Body of pancreas (tissue), 4 donors: ENCODE data around the gene HECTD1. TPM values are rescaled to one million over a fixed set of nuclear protein-coding genes. Genes with fewer than 3 reads are reported as not detected.
A peak's percentile ranks its signal among the peaks of the same experiment; 100 is the strongest.
"Not testable (repeated sequence)": the region's sequence is repeated elsewhere in the genome, so short reads cannot be mapped to it uniquely, and the experiment has no call there.

ENCODE experiments used
- ATAC-seq: fragments of 150-250 bp; one replicate; pipeline ENCODE4 v1.9.1; 2016
- DNase-seq, 4 donors: peaks; one replicate each; pipeline ENCODE4 v3.0.0-alpha.2; 2019
- H3K27ac ChIP-seq, 4 donors: fragments of 200-600 bp; sonication (generic); 1 replicate in 3 of 4; 2 replicates in 1 of 4; pipeline versions ENCODE4 v1.5.1 to v1.6.1; 2016 to 2019; ENCODE audit warnings: mild to moderate bottlenecking in 1 of 4, mixed read lengths in 1 of 4, moderate library complexity in 1 of 4
- H3K27me3 ChIP-seq, 2 donors: fragments of 200-600 bp; sonication (generic); one replicate each; pipeline ENCODE4 v1.6.0; 2016; ENCODE audit warnings: mild to moderate bottlenecking in 1 of 2
- H3K36me3 ChIP-seq, 2 donors: fragments of 200-600 bp; sonication (generic); replicated peaks in 1 of 2; 2 replicates each; pipeline ENCODE4 v1.5.1; 2016; ENCODE audit warnings: low read depth in 2 of 2; ENCODE audit not compliant: insufficient read depth in 1 of 2
- H3K4me1 ChIP-seq: fragments of 200-600 bp; sonication (generic); one replicate; pipeline ENCODE4 v1.6.0; 2016
- H3K4me3 ChIP-seq, 2 donors: fragments of 200-600 bp; sonication (generic); 1 replicate in 1 of 2; 2 replicates in 1 of 2; pipeline ENCODE4 v1.5.1; 2016 to 2019
- H3K9me3 ChIP-seq, 3 donors: fragments of 200-600 bp; sonication (generic); 1 replicate in 2 of 3; 2 replicates in 1 of 3; pipeline ENCODE4 v1.5.1; 2016
- POLR2A ChIP-seq, 3 donors: fragments of 450-650 bp; IDR thresholded peaks; one replicate each; pipeline ENCODE4 v1.6.1; 2016; ENCODE audit warnings: antibody characterized with exemption in 3 of 3, mild to moderate bottlenecking in 2 of 3
- WGBS, 2 donors: methylation state at CpG; one replicate each; pipeline ENCODE4 v1.1.5; 2017; 5-methylcytosine and 5-hydroxymethylcytosine counted together
- intact Hi-C: fragments of 100-400 bp; cut with DNase I; formaldehyde crosslinking; loops from one replicate; pipeline ENCODE4 v1.15.1; 2023
- total RNA-seq, 2 donors: library from RNA; depleted of rRNA; stranded (reverse); fragments of >200 nt; gene quantifications; one replicate each; pipeline ENCODE4 v1.1.0, GENCODE V29; 2016
- TF ChIP-seq, protein P1 (sequence below), 7 experiments: fragments of 450-650 bp in 4 of 7; fragments of 200-600 bp in 3 of 7; sonication (generic) in 3 of 7; IDR thresholded peaks; one replicate each; pipeline ENCODE4 v1.5.1; 2016 to 2019; ENCODE audit warnings: antibody characterized with exemption in 7 of 7

The HECTD1 gene
- total RNA-seq, 2 donors from 2014 or later = 110 to 221 TPM

DNA sequence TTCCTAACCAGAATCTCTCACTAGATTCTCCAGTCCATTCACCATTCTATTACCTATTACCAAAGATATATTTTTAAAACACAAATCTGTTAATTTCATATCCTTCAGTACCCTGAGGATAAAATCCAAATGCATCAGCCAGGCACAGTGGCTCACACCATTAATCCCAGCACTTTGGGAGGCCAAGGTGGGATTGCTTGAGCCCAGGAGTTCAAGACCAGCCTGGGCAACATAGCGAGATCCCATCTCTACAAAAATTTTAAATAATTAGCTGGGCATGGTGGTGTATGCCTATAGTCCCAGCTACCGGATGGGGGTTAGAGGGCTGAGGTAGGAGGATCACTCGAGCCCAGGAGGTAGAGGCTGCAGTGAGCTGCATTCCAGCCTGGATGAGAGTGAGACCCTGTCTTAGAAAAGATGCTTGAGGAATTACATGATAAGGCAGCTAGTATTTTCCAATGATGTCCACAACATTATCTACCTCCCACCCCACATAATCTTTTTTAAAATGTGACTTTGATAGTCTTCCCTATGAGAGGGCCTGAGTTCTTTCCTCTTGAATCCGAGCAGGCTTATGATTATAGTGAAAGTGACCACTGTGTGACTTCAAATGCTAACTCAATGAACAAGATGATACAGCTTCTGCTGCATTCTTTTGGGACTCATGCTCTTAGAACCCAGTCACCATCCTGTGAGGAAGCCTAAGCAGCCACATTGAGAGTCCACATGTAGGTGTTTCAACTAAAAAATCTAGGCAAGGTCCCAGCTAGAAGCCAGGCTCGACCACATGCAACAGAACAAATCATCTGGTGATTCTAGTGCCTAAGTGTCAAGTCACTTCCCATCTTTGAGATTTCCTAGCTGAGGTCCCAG is 18.0 kb downstream of the HECTD1 start:
- Histone ChIP-seq H3K4me3 (no peak overlapping the region), H3K9me3 (no peaks in the 10 kb centered on the region), H3K27me3 (no peaks in the 10 kb centered on the region), H3K4me1 (peaks cover 2% of the 10 kb centered on the region), H3K27ac (no peak overlapping the region), H3K36me3 (no peaks in the 10 kb centered on the region)
- TF ChIP-seq POLR2A (IDR thresholded peaks at IDR 0.05) = no peak
- TF ChIP-seq, protein P1, sequence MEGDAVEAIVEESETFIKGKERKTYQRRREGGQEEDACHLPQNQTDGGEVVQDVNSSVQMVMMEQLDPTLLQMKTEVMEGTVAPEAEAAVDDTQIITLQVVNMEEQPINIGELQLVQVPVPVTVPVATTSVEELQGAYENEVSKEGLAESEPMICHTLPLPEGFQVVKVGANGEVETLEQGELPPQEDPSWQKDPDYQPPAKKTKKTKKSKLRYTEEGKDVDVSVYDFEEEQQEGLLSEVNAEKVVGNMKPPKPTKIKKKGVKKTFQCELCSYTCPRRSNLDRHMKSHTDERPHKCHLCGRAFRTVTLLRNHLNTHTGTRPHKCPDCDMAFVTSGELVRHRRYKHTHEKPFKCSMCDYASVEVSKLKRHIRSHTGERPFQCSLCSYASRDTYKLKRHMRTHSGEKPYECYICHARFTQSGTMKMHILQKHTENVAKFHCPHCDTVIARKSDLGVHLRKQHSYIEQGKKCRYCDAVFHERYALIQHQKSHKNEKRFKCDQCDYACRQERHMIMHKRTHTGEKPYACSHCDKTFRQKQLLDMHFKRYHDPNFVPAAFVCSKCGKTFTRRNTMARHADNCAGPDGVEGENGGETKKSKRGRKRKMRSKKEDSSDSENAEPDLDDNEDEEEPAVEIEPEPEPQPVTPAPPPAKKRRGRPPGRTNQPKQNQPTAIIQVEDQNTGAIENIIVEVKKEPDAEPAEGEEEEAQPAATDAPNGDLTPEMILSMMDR (IDR thresholded peaks at IDR 0.05) = no peak
- WGBS, 2 donors = 94 to 98% methylated on average over 5 of the region's 5 CpGs
- intact Hi-C loops = no loop called here
- no peak for DNase-seq
- ATAC-seq = no peak

DNA sequence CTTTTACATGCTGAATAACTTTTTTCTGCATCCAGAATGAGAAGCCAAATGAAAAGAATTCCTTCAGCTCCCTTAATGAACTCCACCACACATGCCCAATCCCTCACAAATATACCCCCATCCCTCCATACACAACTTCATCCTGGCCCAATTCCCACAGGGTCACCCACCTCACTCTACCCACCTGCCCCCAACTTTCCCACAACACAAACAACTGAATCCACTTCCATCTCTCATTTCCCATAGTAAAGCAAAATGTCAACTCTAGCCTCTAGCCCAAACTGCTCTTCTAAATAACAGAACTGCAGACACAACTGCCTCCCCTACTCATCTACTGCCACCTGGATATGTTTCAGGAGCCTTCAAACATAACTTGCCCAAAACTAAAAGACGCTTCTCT is 18.8 kb downstream of the HECTD1 start:
- no peak overlapping the region for H3K4me3 ChIP-seq
- DNase-seq (no peak), ATAC-seq (no peak)
- no peaks in the 10 kb centered on the region for H3K9me3 ChIP-seq
- intact Hi-C loops = no loop called here
- no peaks in the 10 kb centered on the region for H3K4me1 ChIP-seq
- no peaks in the 10 kb centered on the region for H3K36me3 ChIP-seq
- TF ChIP-seq POLR2A (IDR thresholded peaks at IDR 0.05) = no peak
- TF ChIP-seq, protein P1 (IDR thresholded peaks at IDR 0.05) = no peak
- H3K27ac ChIP-seq = no peak overlapping the region
- WGBS, 2 donors = 90 to 100% methylated on average over 1 of the region's 1 CpG
- no peaks in the 10 kb centered on the region for H3K27me3 ChIP-seq

DNA sequence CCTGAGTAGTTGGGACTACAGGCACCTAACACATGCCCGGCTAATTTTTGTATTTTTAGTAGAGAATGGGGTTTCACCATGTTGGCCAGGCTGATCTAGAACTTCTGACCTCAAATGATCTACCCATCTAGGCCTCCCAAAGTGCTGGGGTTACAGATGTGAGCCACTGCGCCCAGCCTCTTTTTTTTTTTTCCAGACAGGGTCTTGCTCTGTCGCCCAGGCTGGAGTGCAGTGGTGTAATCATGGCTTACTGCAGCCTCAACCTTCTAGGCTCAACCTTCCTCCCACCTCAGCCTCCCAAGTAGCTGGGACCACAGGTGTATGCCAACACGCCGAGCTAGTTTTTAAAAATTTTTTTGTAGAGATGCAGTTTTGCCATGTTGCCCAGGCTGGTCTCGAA is 25.6 kb downstream of the HECTD1 start:
- DNase-seq, H3K27ac ChIP-seq, ATAC-seq, intact Hi-C loops, H3K4me3 ChIP-seq, H3K9me3 ChIP-seq, H3K27me3 ChIP-seq, H3K36me3 ChIP-seq: not testable (repeated sequence)
- WGBS, 2 donors = 94 to 100% methylated on average over 6 of the region's 6 CpGs
- H3K4me1 ChIP-seq = peaks cover 11% of the 10 kb centered on the region

DNA sequence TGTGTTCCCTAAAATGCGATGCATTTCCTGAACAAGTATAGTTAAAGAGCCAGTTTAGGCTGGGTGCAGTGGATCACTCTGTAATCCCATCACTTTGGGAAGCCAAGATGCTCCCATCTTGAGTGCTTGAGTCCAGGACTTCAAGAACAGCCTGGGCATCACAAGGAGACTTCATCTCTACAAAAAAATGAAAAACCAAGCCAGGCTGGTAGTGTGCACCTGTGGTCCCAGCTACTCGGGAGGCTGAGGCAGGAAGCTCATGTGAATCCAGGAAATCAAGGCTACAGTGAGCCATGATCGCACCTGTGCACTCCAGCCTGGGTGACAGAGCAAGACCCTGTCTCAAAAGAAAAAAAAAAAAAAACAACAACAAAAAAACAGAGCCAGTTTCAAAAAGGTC is 26.3 kb downstream of the HECTD1 start:
- 92 to 97% methylated on average over 3 of the region's 3 CpGs for WGBS, 2 donors
- TF ChIP-seq, protein P1 (IDR thresholded peaks at IDR 0.05) = no peak
- TF ChIP-seq POLR2A (IDR thresholded peaks at IDR 0.05) = no peak
- Histone ChIP-seq H3K36me3 (peaks cover 0 to 3% of the 10 kb centered on the region in 2 donors), H3K9me3 (no peaks in the 10 kb centered on the region), H3K4me3 (no peak overlapping the region), H3K27me3 (no peaks in the 10 kb centered on the region), H3K27ac (no peak overlapping the region), H3K4me1 (peaks cover 11% of the 10 kb centered on the region)
- ATAC-seq (no peak), DNase-seq (no peak)
- intact Hi-C loops = no loop called here

DNA sequence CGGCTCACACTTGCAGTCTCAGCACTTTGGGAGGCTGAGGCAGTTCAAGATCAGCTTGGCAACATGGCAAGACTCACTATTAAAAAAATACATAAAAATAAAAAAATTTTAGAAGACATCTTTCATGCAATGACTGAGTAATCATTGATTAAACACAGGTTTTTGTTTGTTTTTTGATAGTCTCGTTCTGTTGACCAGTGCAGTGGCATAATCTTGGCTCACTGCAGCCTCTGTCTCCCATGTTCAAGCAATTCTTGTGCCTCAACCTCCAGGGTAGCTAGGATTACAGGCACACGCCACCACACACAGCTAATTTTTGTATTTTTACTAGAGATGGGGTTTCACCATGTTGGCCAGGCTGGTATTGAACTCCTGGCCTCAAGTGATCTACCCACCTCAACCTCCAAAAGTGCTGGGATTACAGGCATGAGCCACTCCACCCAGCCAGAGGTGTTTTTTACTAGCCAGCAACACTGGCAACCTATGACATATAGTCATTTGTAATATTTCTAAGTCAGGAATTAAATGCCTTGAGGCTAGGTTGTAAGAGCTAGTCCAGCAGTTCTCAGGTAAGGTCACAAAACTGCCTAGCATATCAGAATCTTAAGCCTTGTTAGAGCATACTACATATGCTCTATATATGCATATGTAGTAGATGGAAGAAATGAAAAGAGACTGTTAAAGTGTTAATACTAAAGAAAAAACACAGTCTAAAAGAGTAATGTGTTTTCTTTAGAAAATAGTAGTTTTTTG is 27.1 kb downstream of the HECTD1 start:
- H3K9me3 ChIP-seq = no peaks in the 10 kb centered on the region
- intact Hi-C loops = no loop called here
- no peak overlapping the region for H3K4me3 ChIP-seq
- TF ChIP-seq, protein P1 (IDR thresholded peaks at IDR 0.05) = no peak
- TF ChIP-seq POLR2A (IDR thresholded peaks at IDR 0.05) = no peak
- WGBS, 2 donors = 43 to 62% methylated on average over 3 of the region's 3 CpGs
- peak; percentile 22 to 48 (median 36) for DNase-seq
- peaks cover 0 to 5% of the 10 kb centered on the region in 2 donors for H3K36me3 ChIP-seq
- H3K27me3 ChIP-seq = no peaks in the 10 kb centered on the region
- H3K27ac ChIP-seq = no peak overlapping the region
- H3K4me1 ChIP-seq = peaks cover 11% of the 10 kb centered on the region
- ATAC-seq = peak; percentile 75
